Measurements from ENCODE around the gene SLC30A3.

GRCh38 chr2:27211241-27211942, 51.5 kb downstream of the SLC30A3 start:
- no peak for TF ChIP-seq POLR2A (IDR thresholded peaks at IDR 0.05)
- TF ChIP-seq CTCF (IDR thresholded peaks at IDR 0.05): no peak
